22Rv1 (cell line): ENCODE results near the gene SREBF1.

Source experiments
- H3K27ac ChIP-seq: fragments of 450-650 bp; 2 replicates; pipeline ENCODE4 v1.5.1; 2017
- CTCF ChIP-seq: fragments of 450-650 bp; IDR thresholded peaks from 2 replicates; pipeline ENCODE4 v1.5.1; 2017; ENCODE audit warnings: mild to moderate bottlenecking
- ZFX ChIP-seq: fragments of 450-650 bp; IDR thresholded peaks from 2 replicates; pipeline ENCODE4 v1.6.1; 2017; ENCODE audit warnings: antibody characterized with exemption, borderline replicate concordance

Gene SREBF1

DNA sequence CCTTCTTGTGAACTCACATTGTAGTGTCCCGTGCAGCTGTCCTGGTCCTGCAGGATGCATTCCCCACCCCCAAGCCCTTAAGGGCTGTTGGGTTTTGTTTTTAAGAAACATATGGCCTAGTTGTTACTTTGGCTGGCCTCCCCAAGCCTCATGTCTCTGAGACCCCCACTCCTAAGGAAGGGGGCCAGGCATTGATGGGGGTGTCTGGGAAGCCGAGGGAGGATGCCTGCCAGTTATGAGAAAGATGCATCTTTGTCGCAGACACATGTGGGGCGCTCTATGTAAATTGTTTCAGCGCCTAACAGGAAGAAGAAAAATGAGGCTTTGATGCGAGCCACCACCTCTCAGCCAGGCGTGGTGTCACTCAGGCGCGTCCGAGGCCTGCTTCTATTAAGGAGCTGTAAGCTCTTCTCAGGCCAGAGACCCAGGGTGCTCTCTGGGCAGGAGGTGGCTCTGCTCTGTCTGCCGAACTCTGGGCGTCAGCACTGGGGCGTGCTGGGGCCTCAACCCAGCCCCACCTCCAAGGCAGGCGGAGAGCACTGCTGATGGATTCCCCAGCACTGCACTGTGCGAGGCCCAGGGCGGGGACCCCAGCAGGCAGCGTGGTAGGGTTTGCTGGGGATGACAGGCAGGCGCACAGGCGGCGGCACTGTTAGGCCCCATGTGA lies 70.6 kb downstream of the SREBF1 start:
- H3K27ac ChIP-seq, result no peak overlapping the region

DNA sequence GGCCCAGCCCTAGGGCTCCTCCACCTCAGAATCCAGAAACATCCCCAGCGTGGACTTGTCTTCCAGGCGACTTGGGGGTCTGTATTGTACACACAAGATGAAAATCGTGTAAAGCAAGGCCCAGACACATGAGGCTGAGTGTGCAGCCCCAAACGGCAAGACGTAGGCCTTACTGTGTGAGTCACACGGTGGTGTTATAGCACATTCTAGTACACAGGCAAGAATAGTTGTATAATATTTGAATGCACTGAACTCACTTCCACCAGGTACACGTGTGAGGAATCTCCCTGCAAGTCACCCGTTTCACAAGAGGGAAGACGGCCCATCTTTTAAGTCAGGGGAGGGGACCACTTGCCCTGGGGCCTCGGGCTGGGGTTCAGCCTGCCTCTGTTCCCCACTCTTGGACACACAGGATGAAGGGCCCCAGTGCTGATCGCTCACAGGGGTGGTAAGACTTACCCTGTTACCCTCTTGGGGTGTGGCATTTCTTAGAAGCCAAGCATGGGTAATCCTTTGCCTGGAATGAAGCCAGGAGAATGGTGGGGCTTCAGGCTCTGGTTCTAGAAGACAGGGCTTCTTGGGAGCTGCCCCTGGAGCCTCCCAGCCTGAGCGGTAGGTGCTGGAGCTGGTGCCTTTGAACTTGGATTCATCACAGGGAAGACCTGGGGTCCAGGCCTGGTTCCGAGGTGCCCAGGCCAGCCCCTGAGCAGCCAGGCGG lies 71.3 kb downstream of the SREBF1 start:
- no peak for TF ChIP-seq CTCF
- no peak for TF ChIP-seq ZFX
- H3K27ac ChIP-seq, result no peak overlapping the region

More for the DNA sequence above, 70.6 kb downstream of the SREBF1 start:
- TF ChIP-seq ZFX (no peak), CTCF (no peak)

DNA sequence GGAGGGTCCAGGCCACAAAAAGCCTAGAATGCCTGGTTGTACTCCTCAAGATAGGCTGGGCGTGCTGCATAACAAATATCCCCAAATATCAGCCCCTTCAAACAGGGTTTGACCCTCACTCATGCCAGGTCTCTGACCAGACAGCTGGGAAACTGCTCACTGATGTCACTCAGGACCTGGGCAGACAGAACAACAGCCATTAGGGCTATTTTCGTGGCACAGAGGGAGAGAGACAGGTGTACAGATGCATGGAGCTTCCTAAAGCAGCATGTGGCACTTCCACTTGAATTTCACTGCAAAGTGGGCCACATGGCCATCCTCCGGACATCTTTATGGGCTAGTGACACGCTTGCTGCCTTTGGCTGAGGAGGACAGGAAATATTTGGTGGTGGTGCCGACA lies 73.1 kb downstream of the SREBF1 start:
- no peak overlapping the region for H3K27ac ChIP-seq
- no peak for TF ChIP-seq CTCF
- no peak for TF ChIP-seq ZFX

DNA sequence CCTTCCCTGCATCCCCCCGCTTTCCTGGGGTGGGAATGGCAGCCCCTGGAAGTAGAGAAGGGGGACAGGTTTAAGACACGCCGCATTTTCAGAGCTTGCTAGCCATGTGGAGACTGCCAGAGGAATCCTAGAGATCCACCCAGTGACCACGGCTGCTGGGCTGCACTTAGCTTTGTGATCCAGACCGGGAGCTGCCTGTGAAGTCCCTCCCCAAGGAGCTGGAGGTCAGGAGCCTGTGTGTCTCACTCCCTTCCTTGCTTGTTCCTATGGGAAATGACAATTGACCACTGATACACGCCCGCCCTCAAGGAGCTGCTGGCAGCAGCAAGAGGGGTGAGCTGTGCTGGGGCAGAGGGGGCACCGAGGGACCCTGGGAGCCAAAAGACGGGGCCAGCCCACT lies 73.7 kb downstream of the SREBF1 start:
- no peak overlapping the region for H3K27ac ChIP-seq
- TF ChIP-seq CTCF, result no peak
- no peak for TF ChIP-seq ZFX

DNA sequence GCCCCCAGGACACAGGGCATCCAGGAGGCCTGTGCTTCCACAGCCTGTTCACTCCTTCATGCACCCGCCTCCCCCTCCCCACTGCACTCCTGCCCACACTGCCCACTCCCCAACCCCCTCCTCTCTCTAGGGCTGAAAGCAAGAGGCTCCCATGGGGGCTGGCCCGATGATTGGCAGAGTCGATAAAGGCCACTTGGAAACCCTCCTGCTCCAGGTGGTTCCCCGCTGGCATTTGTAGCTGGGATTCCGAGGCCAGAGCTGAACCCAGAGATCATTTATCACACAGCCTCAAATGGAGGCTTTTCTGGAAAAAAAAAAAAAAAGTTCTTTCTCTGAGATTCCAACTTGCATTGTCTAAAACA lies 74.1 kb downstream of the SREBF1 start:
- H3K27ac ChIP-seq, result no peak overlapping the region
- TF ChIP-seq CTCF (no peak), ZFX (no peak)
